Gastrocnemius medialis (tissue), 4 donors: Measurements from ENCODE around the gene DOCK3. TPM values are rescaled to one million over a fixed set of nuclear protein-coding genes. Genes with fewer than 3 reads are reported as not detected.

Source experiments
- ATAC-seq, 2 donors: fragments of 150-250 bp; one replicate each; pipeline ENCODE4 v1.9.1; 2016
- DNase-seq, 2 donors: peaks; one replicate each; pipeline ENCODE4 v3.0.0-alpha.2; 2019
- H3K27ac ChIP-seq, 4 donors: fragments of 200-600 bp; sonication (generic); 1 replicate in 1 of 4; 2 replicates in 3 of 4; pipeline ENCODE4 v1.5.1; 2016 to 2018; ENCODE audit warnings: mild to moderate bottlenecking in 2 of 4, moderate library complexity in 1 of 4
- H3K27me3 ChIP-seq, 3 donors: fragments of 200-600 bp; sonication (generic) in 2 of 3; 1 replicate in 1 of 3; 2 replicates in 2 of 3; pipeline versions ENCODE4 v1.5.1 to v1.6.0; 2016 to 2019; ENCODE audit warnings: mild to moderate bottlenecking in 1 of 3, moderate library complexity in 1 of 3
- H3K36me3 ChIP-seq, 2 donors: fragments of 200-600 bp; sonication (generic) in 1 of 2; one replicate each; pipeline ENCODE4 v1.5.1; 2017 to 2018
- H3K4me1 ChIP-seq, 2 donors: fragments of 200-600 bp; sonication (generic) in 1 of 2; one replicate each; pipeline ENCODE4 v1.5.1; 2016 to 2017; ENCODE audit warnings: mild to moderate bottlenecking in 2 of 2
- H3K4me3 ChIP-seq, 4 donors: fragments of 200-600 bp; sonication (generic) in 3 of 4; 1 replicate in 1 of 4; 2 replicates in 3 of 4; pipeline ENCODE4 v1.5.1; 2016 to 2019; ENCODE audit warnings: mild to moderate bottlenecking in 2 of 4
- H3K9me3 ChIP-seq, 3 donors: fragments of 200-600 bp; sonication (generic) in 2 of 3; 1 replicate in 1 of 3; 2 replicates in 2 of 3; pipeline ENCODE4 v1.5.1; 2016 to 2019
- POLR2A ChIP-seq, 2 donors: fragments of 450-650 bp; IDR thresholded peaks; one replicate each; pipeline ENCODE4 v1.6.1; 2017; ENCODE audit warnings: antibody characterized with exemption in 2 of 2, mild to moderate bottlenecking in 2 of 2, moderate library complexity in 2 of 2
- in situ Hi-C, 4 donors: fragments of 200-750 bp; cut with MboI; loops; one replicate each; pipeline versions ENCODE4 v1.15.0 to v1.8.0; 2017; ENCODE audit warnings: low sequenced_read_pairs in 4 of 4
- intact Hi-C: fragments of 100-400 bp; cut with DNase I; formaldehyde crosslinking; loops from one replicate; pipeline ENCODE4 v1.15.1; 2023; ENCODE audit warnings: low total_unique reads
- total RNA-seq, 4 donors: library from RNA; depleted of rRNA; stranded (reverse); fragments of >200 nt; gene quantifications; one replicate each; pipeline versions ENCODE4 v1.1.0 to v1.2.3, GENCODE V29; 2016
- TF ChIP-seq, protein P1 (sequence below), 5 experiments: fragments of 450-650 bp in 3 of 5; fragments of 200-600 bp in 2 of 5; sonication (generic) in 2 of 5; IDR thresholded peaks in 4 of 5; conservative IDR thresholded peaks in 1 of 5; 1 replicate in 4 of 5; 2 replicates in 1 of 5; pipeline ENCODE4 v1.5.1; 2016 to 2019; ENCODE audit warnings: antibody characterized with exemption in 5 of 5, mild to moderate bottlenecking in 3 of 5, moderate library complexity in 3 of 5

The DOCK3 gene
- total RNA-seq, 4 donors from 2014 or later, result 0.61 to 3.1 (median 0.73) TPM

- peak overlapping the region; percentile 40 to 68 (median 52) for H3K27ac ChIP-seq
- in situ Hi-C loops, result no loop called here
- no peaks in the 10 kb centered on the region for H3K27me3 ChIP-seq
- DNase-seq, result no peak
- intact Hi-C loops, result no loop called here
- peaks cover 0 to 44% of the 10 kb centered on the region in 2 donors for H3K36me3 ChIP-seq
- no peak for TF ChIP-seq POLR2A (IDR thresholded peaks at IDR 0.05)
- TF ChIP-seq, protein P1, sequence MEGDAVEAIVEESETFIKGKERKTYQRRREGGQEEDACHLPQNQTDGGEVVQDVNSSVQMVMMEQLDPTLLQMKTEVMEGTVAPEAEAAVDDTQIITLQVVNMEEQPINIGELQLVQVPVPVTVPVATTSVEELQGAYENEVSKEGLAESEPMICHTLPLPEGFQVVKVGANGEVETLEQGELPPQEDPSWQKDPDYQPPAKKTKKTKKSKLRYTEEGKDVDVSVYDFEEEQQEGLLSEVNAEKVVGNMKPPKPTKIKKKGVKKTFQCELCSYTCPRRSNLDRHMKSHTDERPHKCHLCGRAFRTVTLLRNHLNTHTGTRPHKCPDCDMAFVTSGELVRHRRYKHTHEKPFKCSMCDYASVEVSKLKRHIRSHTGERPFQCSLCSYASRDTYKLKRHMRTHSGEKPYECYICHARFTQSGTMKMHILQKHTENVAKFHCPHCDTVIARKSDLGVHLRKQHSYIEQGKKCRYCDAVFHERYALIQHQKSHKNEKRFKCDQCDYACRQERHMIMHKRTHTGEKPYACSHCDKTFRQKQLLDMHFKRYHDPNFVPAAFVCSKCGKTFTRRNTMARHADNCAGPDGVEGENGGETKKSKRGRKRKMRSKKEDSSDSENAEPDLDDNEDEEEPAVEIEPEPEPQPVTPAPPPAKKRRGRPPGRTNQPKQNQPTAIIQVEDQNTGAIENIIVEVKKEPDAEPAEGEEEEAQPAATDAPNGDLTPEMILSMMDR (IDR thresholded peaks at IDR 0.05 in 4 of 5, conservative IDR thresholded peaks at IDR 0.05 in 1 of 5), result no peak
- no peak overlapping the region for H3K4me3 ChIP-seq
- ATAC-seq, result peak; percentile 10 to 60
- H3K9me3 ChIP-seq, result no peaks in the 10 kb centered on the region
- H3K4me1 ChIP-seq, result peaks cover 29 to 48% of the 10 kb centered on the region in 2 donors
Observed at GRCh38 chr3:50639055-50639494, 35.7 kb upstream of the DOCK3 start.

DNA sequence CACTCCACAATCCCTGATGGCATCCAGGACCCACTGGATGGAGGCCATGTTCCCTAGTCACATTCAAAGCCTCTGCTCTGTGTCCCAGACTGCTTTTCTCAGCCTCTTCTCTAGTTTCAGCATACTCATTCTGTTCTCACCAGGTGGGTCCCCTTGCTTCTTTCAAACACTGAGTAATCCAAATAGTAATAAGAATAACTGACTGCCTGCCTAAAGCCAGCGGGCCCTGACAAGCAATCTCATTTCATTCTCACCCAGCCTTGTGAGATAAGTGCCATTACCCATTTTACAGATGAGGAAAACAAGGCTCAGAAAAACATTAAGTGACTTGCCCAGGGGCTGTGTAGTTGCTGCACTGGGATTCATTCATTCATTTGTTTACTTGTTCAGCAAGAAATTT, 32.3 kb upstream of the DOCK3 start:
- H3K27me3 ChIP-seq, result no peaks in the 10 kb centered on the region
- no peaks in the 10 kb centered on the region for H3K9me3 ChIP-seq
- intact Hi-C loops (no loop called here), in situ Hi-C loops (no loop called here)
- H3K27ac ChIP-seq, result no peak overlapping the region
- DNase-seq (no peak), ATAC-seq (no peak)
- no peak for TF ChIP-seq POLR2A (IDR thresholded peaks at IDR 0.05)
- TF ChIP-seq, protein P1 (IDR thresholded peaks at IDR 0.05 in 4 of 5, conservative IDR thresholded peaks at IDR 0.05 in 1 of 5), result no peak
- peaks cover 0 to 77% of the 10 kb centered on the region in 2 donors for H3K36me3 ChIP-seq
- peaks cover 15 to 33% of the 10 kb centered on the region in 2 donors for H3K4me1 ChIP-seq
- no peak overlapping the region for H3K4me3 ChIP-seq

GRCh38 chr3:50644561-50644960, 30.2 kb upstream of the DOCK3 start:
- Histone ChIP-seq H3K4me3 (no peak overlapping the region), H3K27me3 (no peaks in the 10 kb centered on the region), H3K27ac (no peak overlapping the region), H3K9me3 (no peaks in the 10 kb centered on the region), H3K36me3 (peaks cover 0 to 93% of the 10 kb centered on the region in 2 donors), H3K4me1 (peaks cover 16 to 32% of the 10 kb centered on the region in 2 donors)
- TF ChIP-seq, protein P1 (IDR thresholded peaks at IDR 0.05 in 4 of 5, conservative IDR thresholded peaks at IDR 0.05 in 1 of 5), result no peak
- no peak for TF ChIP-seq POLR2A (IDR thresholded peaks at IDR 0.05)
- intact Hi-C loops, result no loop called here
- DNase-seq (no peak), ATAC-seq (no peak)
- in situ Hi-C loops, result no loop called here

DNA sequence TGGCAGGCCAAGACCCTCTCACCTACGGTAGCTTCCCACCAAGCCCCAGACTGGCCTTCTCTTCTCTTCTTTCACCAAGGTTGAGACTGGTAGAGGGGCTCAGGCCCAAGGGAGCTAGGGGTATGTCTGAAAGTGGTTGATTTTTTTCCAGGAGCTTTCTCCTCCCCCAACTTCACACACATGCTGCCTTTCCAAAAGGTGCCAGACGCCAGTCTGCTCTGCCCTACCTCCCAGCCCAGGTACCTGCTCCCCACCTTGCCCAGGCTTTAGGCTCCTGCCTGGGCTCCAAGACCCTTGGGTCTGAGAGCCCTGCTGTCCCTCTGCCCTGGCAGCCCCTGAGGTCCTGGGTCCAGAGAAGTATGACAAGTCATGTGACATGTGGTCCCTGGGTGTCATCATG, 29.3 kb upstream of the DOCK3 start:
- Histone ChIP-seq H3K9me3 (no peaks in the 10 kb centered on the region), H3K4me1 (peaks cover 19 to 30% of the 10 kb centered on the region in 2 donors), H3K36me3 (peaks cover 0 to 84% of the 10 kb centered on the region in 2 donors), H3K4me3 (no peak overlapping the region), H3K27ac (no peak overlapping the region), H3K27me3 (no peaks in the 10 kb centered on the region)
- DNase-seq (no peak), ATAC-seq (no peak)
- in situ Hi-C loops, result no loop called here
- TF ChIP-seq, protein P1 (IDR thresholded peaks at IDR 0.05 in 4 of 5, conservative IDR thresholded peaks at IDR 0.05 in 1 of 5), result no peak
- TF ChIP-seq POLR2A (IDR thresholded peaks at IDR 0.05), result no peak
- intact Hi-C loops, result no loop called here

DNA sequence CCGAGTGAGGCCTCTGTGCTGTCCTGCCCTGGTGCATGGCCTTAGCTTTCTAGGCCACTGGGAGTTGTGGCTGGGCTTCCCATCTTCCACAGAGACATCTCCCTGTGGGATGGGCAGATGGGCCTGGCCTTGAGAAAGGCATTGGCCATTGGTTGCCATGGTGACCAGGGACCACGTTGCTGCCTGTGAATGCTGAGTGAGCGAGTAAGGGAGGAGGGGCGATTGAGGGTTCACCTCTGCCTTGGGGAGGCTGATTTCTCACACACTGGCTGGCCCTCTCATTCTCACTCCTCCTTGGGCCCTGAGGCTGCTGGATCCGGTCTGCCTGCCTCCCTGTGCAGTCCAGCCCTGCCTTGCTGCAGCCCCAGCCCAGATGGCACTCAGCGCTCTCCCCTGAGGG, 26.4 kb upstream of the DOCK3 start:
- no peak overlapping the region for H3K4me3 ChIP-seq
- no peaks in the 10 kb centered on the region for H3K27me3 ChIP-seq
- ATAC-seq, result no peak
- in situ Hi-C loops, result no loop called here
- peak overlapping the region; percentile 59 to 74 (median 69) for H3K27ac ChIP-seq
- no peak for TF ChIP-seq POLR2A (IDR thresholded peaks at IDR 0.05)
- TF ChIP-seq, protein P1 (IDR thresholded peaks at IDR 0.05 in 4 of 5, conservative IDR thresholded peaks at IDR 0.05 in 1 of 5), result no peak
- no peak for DNase-seq
- peaks cover 0 to 56% of the 10 kb centered on the region in 2 donors for H3K36me3 ChIP-seq
- H3K9me3 ChIP-seq, result no peaks in the 10 kb centered on the region
- H3K4me1 ChIP-seq, result peaks cover 27% of the 10 kb centered on the region in 2 donors
- intact Hi-C loops, result no loop called here
